Cardiac muscle cell (in vitro differentiated cells and primary cell): ENCODE measurements around the gene NAV2. TPM values are rescaled to one million over a fixed set of nuclear protein-coding genes. Genes with fewer than 3 reads are reported as not detected.
A peak's percentile ranks its signal among the peaks of the same experiment; 100 is the strongest.

Source experiments
- DNase-seq, 2 donors: peaks; one replicate each; pipeline versions ENCODE4 v3.0.0 to v3.0.0-alpha.2; 2010 to 2017; ENCODE audit warnings: low read depth in 1 of 2, low spot score in 1 of 2
- H3K27ac ChIP-seq: fragments of 200-600 bp; sonication (generic); 2 replicates; pipeline ENCODE4 v1.5.1; 2016
- H3K27me3 ChIP-seq: fragments of 200-600 bp; sonication (generic); 2 replicates; pipeline ENCODE4 v1.6.0; 2016; ENCODE audit warnings: control low read depth
- H3K36me3 ChIP-seq: fragments of 200-600 bp; sonication (generic); 2 replicates; pipeline ENCODE4 v1.5.1; 2016; ENCODE audit warnings: control low read depth
- H3K4me1 ChIP-seq: fragments of 200-600 bp; sonication (generic); 2 replicates; pipeline ENCODE4 v1.8.1; 2017; ENCODE audit warnings: low read depth, mild to moderate bottlenecking, mixed run types
- H3K4me3 ChIP-seq: fragments of 200-600 bp; sonication (generic); 2 replicates; pipeline ENCODE4 v1.5.1; 2016; ENCODE audit warnings: mild to moderate bottlenecking
- H3K9me3 ChIP-seq: fragments of 200-600 bp; sonication (generic); 2 replicates; pipeline ENCODE4 v1.5.1; 2017; ENCODE audit warnings: low read depth, mild to moderate bottlenecking, control low read depth
- polyA plus RNA-seq: library from polyadenylated mRNA; unstranded; fragments of >200 nt; fragmentation: Nextera tagmentation; extraction: Ambion mirVana; gene quantifications from 2 replicates; pipeline ENCODE4 v1.2.1, GENCODE V29; 2016
- total RNA-seq: library from RNA; depleted of rRNA; stranded (reverse); fragments of >200 nt; gene quantifications from 2 replicates; pipeline ENCODE4 v1.2.3, GENCODE V29; 2016
- TF ChIP-seq, protein P1 (sequence below): IDR thresholded peaks from 2 replicates; pipeline ENCODE4 v1.5.1; 2012; ENCODE audit warnings: low read depth, mild to moderate bottlenecking, low read length

NAV2 gene
- total and polyA plus RNA-seq, 2 experiments from 2014 or later: 113 to 164 TPM

DNA sequence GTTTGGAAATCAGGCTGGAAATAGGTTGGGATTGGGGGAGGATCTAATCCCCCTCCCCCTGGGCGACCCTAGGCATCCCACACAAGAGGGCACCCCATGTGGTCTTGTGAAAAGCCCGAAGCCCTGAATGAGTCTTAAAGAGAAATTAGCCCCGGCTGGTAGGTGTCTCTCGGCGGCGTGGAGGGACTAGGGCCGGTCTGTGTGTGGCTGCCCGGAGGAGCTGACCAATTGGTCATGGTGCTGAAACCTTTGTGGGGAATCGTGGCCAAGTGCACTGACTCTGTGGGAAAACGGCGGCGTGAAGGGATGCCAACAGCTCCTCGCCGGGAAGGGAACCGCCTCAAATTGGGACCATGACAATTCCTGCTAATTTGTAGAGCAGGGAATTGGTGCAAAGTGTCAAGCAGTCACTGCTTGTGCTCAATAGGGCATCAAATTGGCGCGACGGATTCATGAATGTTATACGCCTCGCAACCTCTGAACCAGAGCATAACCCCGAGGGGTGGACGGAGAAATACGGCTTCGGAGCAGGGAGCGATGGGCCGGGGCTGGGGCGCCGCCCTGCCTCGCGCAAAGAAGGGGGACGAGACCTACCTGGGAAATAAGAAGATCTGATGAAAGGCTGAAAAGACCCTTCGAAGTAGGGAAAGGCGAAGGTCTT is 446.1 kb downstream of the NAV2 start:
- TF ChIP-seq, protein P1, sequence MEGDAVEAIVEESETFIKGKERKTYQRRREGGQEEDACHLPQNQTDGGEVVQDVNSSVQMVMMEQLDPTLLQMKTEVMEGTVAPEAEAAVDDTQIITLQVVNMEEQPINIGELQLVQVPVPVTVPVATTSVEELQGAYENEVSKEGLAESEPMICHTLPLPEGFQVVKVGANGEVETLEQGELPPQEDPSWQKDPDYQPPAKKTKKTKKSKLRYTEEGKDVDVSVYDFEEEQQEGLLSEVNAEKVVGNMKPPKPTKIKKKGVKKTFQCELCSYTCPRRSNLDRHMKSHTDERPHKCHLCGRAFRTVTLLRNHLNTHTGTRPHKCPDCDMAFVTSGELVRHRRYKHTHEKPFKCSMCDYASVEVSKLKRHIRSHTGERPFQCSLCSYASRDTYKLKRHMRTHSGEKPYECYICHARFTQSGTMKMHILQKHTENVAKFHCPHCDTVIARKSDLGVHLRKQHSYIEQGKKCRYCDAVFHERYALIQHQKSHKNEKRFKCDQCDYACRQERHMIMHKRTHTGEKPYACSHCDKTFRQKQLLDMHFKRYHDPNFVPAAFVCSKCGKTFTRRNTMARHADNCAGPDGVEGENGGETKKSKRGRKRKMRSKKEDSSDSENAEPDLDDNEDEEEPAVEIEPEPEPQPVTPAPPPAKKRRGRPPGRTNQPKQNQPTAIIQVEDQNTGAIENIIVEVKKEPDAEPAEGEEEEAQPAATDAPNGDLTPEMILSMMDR: no peak
- Histone ChIP-seq H3K27me3 (peaks cover 100% of the 10 kb centered on the region), H3K4me1 (peaks cover 3% of the 10 kb centered on the region), H3K36me3 (no peaks in the 10 kb centered on the region), H3K27ac (no peak overlapping the region), H3K4me3 (no peak overlapping the region), H3K9me3 (no peaks in the 10 kb centered on the region)
- DNase-seq: peak; percentile 80 to 92

DNA sequence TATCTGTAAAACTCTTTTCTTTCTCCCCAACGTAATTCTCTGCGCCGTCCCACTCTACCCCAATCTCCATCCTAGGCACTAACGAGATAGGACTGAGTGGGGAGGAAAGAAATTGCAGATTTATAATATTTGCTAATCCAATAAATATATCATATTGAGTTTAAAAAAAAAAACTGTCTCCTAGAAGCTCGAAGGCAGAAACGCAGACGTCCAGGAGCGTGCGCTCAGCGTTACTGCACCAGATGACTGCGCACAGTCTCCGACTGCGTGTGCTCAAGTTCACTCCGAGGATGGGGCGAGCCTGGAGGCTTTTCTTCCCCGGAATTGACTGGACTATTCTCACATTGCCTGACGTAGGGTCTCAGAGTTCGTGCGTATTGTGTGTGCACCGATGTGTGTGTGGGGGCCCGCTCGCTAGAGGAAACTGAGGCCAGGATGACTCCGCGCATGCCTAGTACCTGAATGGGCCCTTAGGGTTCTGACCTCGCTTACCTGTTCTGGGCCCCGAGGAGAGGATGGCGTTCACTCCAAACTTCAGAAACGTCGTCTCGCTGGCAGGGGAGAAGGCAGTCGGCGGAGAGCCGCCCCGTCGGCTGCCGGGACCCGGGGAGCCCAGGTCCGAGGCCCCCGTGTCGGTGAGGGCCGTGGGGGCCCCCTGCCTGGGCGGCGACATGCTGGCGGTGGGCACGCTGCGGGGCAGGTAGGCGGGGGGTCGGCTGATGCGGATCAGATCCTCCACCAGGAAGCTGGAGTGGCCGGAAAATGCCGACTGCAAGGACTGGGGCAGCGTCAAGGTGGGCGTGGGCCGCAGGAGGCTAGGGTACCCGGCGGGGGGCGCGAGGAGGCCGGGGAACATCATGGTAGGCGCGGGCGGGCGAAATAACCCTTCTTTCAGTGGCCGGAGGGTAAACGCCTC is 447.1 kb downstream of the NAV2 start:
- Histone ChIP-seq H3K36me3 (no peaks in the 10 kb centered on the region), H3K4me1 (peaks cover 7% of the 10 kb centered on the region)

DNA sequence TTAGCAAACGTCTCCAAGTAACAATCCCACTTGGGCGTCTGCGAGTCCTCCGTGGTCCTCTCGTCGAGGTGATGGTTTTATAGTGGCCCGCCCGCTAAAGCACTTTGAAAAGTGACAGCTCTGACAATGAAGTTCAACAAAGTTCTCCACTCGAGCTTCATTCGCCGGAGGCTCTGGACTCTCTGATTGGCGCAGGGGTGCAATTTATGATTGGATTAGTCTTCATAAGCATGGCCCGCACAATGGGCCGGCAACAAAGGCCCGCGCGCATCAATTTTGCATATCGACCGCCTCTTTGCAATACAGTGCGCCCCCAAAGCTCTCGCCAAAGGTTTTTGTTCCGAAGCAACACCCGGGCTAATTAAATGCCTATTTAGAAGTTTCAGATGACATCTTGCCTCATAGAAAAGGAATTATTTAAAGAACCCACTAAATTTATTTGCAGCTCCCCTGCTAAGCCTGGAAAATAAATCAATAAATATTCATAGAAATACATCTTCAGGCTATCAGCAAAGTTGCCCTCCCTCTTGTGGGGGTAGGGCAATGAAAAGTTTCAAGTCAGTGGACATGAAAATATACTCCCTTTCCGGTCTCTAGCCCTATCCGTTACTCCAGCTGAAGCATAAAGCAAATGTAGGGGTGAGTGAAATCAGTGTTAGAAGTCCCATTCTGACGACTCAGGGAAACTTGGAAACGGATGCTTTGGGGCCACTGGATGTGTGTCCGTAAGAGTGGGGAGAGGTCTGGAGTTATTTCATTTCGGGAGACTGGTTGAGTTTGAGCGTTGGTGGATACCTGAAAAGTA is 448.0 kb downstream of the NAV2 start, which contains the start of gene DBX1:
TSS of gene DBX1 (minus strand) at position 51 of the 805 bp plus-strand sequence. CDS start 151 bp downstream, outside the sequence.
- Histone ChIP-seq H3K27me3 (peaks cover 100% of the 10 kb centered on the region), H3K9me3 (no peaks in the 10 kb centered on the region), H3K27ac (no peak within 1 kb of the TSS), H3K36me3 (no peaks in the 10 kb centered on the region), H3K4me1 (peaks cover 7% of the 10 kb centered on the region), H3K4me3 (no peak within 1 kb of the TSS)
- TF ChIP-seq, protein P1: no peak
- DNase-seq: no peak

More for the DNA sequence above, 447.1 kb downstream of the NAV2 start:
- DNase-seq: no peak
- Histone ChIP-seq H3K27ac (no peak overlapping the region), H3K4me3 (no peak overlapping the region), H3K27me3 (peaks cover 100% of the 10 kb centered on the region), H3K9me3 (no peaks in the 10 kb centered on the region)
- TF ChIP-seq, protein P1: no peak

DNA sequence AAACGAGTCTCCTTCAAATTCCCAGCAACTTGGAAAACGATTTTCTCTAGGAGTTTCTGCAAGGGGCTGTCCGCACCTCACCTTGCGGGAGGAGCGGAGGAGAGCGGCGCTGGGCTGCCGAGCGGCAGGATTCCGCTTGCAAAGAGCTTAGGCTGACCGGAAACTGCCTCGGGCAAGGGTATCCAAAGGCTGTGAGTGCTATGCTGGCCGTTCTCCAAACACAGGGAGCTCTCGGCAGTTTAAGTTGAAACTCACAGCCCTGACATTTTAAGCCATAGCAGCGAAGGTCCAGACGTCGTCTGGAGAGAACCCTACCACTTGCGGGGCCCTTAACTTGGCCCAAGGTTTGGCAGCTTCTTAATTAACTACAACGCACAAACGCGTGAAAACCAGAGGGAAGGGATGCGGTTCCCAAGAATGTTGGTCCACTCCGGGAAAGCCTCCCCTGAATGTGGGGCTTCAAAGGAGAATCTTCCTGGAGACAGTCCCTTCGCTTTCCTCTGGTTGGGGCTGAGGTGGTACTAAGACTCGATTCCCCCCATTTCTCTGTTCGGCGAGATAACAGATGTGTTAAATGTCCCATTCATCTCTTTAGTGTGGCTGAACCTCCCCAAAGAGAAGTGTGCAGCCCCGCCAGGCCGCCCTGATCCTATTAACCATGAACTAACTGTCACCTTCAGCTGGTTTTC is 448.7 kb downstream of the NAV2 start:
- no peaks in the 10 kb centered on the region for H3K9me3 ChIP-seq
- no peak overlapping the region for H3K4me3 ChIP-seq
- peaks cover 7% of the 10 kb centered on the region for H3K4me1 ChIP-seq
- H3K36me3 ChIP-seq: no peaks in the 10 kb centered on the region
- TF ChIP-seq, protein P1: no peak
- peak; percentile 13 to 64 for DNase-seq
- peaks cover 100% of the 10 kb centered on the region for H3K27me3 ChIP-seq
- no peak overlapping the region for H3K27ac ChIP-seq
